MCF 10A (cell line): ENCODE results near the gene MELTF. TPM values are rescaled to one million over a fixed set of nuclear protein-coding genes. Genes with fewer than 3 reads are reported as not detected.

Experiments used
- BruUV-seq: library from RNA; stranded (reverse); fragments of 400-500 nt; replicated peaks from 2 replicates; lab custom pipeline; 2021; lab: Mats Ljungman, UMichigan
- CTCF ChIA-PET: fragments of 300-600 bp; sonication (Branson Sonifier 250); formaldehyde crosslinking; extraction: SDS; loops from one replicate; lab custom pipeline; 2021; ENCODE audit warnings: antibody characterized with exemption, inconsistent platforms; lab: Yijun Ruan, JAX
- POLR2A ChIA-PET: fragments of 300-600, 350-650 bp; sonication (Branson Sonifier 250); formaldehyde crosslinking; extraction: SDS; loops from one replicate; lab custom pipeline; 2020; ENCODE audit warnings: antibody characterized with exemption, inconsistent platforms; lab: Yijun Ruan, JAX
- DNase-seq: peaks from one replicate; pipeline ENCODE4 v3.0.0-alpha.2; 2018; ENCODE audit not compliant: unreplicated experiment
- H3K27ac Mint-ChIP-seq: one replicate; pipeline ENCODE4 v1.8.0; 2022; ENCODE audit warnings: mild to moderate bottlenecking, low read depth, mixed read lengths; ENCODE audit not compliant: unreplicated experiment
- H3K27me3 Mint-ChIP-seq: one replicate; pipeline ENCODE4 v1.8.0; 2022; ENCODE audit warnings: mixed read lengths; ENCODE audit not compliant: insufficient read depth, unreplicated experiment
- H3K36me3 Mint-ChIP-seq: one replicate; pipeline ENCODE4 v1.8.0; 2022; ENCODE audit warnings: mild to moderate bottlenecking, moderate library complexity, mixed read lengths; ENCODE audit not compliant: insufficient read depth, unreplicated experiment
- H3K4me1 Mint-ChIP-seq: one replicate; pipeline ENCODE4 v1.8.0; 2022; ENCODE audit warnings: mixed read lengths; ENCODE audit not compliant: insufficient read depth, unreplicated experiment
- H3K4me3 Mint-ChIP-seq: one replicate; pipeline ENCODE4 v1.8.0; 2022; ENCODE audit warnings: mild to moderate bottlenecking, moderate library complexity, mixed read lengths; ENCODE audit not compliant: unreplicated experiment
- H3K9me3 Mint-ChIP-seq: one replicate; pipeline ENCODE4 v1.8.0; 2022; ENCODE audit warnings: mixed read lengths; ENCODE audit not compliant: unreplicated experiment
- CTCF ChIP-seq: fragments of 200-600 bp; IDR thresholded peaks from one replicate; pipeline ENCODE4 v1.8.0; 2022; ENCODE audit warnings: antibody characterized with exemption, mild to moderate bottlenecking; ENCODE audit not compliant: unreplicated experiment
- intact Hi-C: fragments of 100-400 bp; cut with micrococcal nuclease; formaldehyde crosslinking; loops from 2 replicates; pipeline ENCODE4 v1.14.1; 2022
- total RNA-seq: library from RNA; stranded (reverse); gene quantifications from 2 replicates; pipeline ENCODE4 v1.2.3, GENCODE V29; 2022

Gene MELTF
- total RNA-seq, 1 experiment from 2014 or later, result 9.1 TPM

GRCh38 chr3:196965112-196965803, 64.4 kb downstream of the MELTF start:
- BruUV-seq, result no TSS peak
- no peaks in the 10 kb centered on the region for H3K27me3 Mint-ChIP-seq

GRCh38 chr3:196963631-196963953, 66.0 kb downstream of the MELTF start:
- CTCF ChIA-PET, result no interaction called here
- H3K27me3 Mint-ChIP-seq, result no peaks in the 10 kb centered on the region
- no peaks in the 10 kb centered on the region for H3K9me3 Mint-ChIP-seq

More at GRCh38 chr3:196965112-196965803, 64.4 kb downstream of the MELTF start:
- Mint-ChIP-seq H3K4me1 (no peaks in the 10 kb centered on the region), H3K4me3 (no peak overlapping the region), H3K36me3 (peaks cover 5% of the 10 kb centered on the region), H3K9me3 (no peaks in the 10 kb centered on the region), H3K27ac (no peak overlapping the region)
- POLR2A ChIA-PET, result interaction anchor here (1.4 kb wide), 1 partner anchor 23 kb away, joined by 4 read pairs; the partner anchor contains the start of gene NCBP2
- CTCF ChIA-PET, result interaction anchor here (1.0 kb wide), 1 partner anchor 356 kb away, joined by 3 read pairs; no protein-coding TSS in a partner anchor
- no peak for DNase-seq
- intact Hi-C loops, result no loop called here
- no peak for TF ChIP-seq CTCF

GRCh38 chr3:196962930-196963630, 66.5 kb downstream of the MELTF start:
- Mint-ChIP-seq H3K9me3 (no peaks in the 10 kb centered on the region), H3K27me3 (no peaks in the 10 kb centered on the region), H3K4me3 (no peak overlapping the region), H3K36me3 (peaks cover 5% of the 10 kb centered on the region), H3K4me1 (no peaks in the 10 kb centered on the region), H3K27ac (no peak overlapping the region)
- TF ChIP-seq CTCF, result no peak
- no TSS peak for BruUV-seq
- ChIA-PET CTCF (no interaction called here), POLR2A (interaction anchor here (0.7 kb wide), 1 partner anchor 54 kb away, joined by 3 read pairs; no protein-coding TSS in a partner anchor)
- intact Hi-C loops, result no loop called here
- DNase-seq, result no peak

More at GRCh38 chr3:196963631-196963953, 66.0 kb downstream of the MELTF start:
- Mint-ChIP-seq H3K36me3 (peaks cover 5% of the 10 kb centered on the region), H3K4me1 (no peaks in the 10 kb centered on the region), H3K27ac (no peak overlapping the region), H3K4me3 (no peak overlapping the region)
- intact Hi-C loops, result no loop called here
- POLR2A ChIA-PET, result interaction anchor here (0.7 to 1.4 kb wide), 3 partner anchors 21 to 54 kb away, joined by 3 to 4 read pairs (median 3); partner anchors contain the start of gene NCBP2
- no TSS peak for BruUV-seq
- no peak for DNase-seq
- no peak for TF ChIP-seq CTCF
